ENCODE measurements around the gene EIF4B. TPM values are rescaled to one million over a fixed set of nuclear protein-coding genes. Genes with fewer than 3 reads are reported as not detected.

Gene EIF4B
- total RNA-seq, 1 experiment from 2014 or later: 809 TPM

DNA sequence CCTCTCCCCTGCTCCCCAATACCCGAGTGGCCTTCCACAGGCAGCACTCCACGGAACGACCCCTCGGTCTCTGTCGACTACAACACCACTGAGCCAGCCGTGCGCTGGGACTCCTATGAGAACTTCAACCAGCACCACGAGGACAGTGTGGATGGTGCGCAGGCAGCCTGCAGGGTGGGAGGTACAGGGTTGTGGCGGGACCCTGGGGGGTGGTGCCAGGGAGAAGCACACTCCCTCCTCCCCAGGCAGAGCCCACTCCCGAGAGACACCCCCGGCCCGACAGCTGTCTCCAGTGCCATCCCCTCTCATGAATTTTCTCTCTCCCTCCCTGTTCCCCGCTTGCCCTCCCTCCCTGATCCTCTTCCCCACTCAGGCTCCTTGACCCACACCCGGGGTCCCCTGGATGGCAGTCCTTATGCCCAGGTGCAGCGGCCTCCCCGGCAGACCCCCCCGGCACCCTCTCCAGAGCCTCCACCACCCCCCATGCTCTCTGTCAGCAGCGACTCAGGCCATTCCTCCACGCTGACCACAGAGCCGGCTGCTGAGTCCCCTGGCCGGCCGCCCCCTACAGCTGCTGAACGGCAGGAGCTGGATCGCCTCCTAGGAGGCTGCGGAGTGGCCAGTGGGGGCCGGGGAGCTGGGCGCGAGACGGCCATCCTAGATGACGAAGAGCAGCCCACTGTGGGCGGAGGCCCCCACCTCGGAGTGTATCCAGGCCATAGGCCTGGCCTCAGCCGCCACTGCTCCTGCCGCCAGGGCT is 52.6 kb downstream of the EIF4B start:
- Histone ChIP-seq H3K79me2 (ENCODE audit: insufficient read depth, low read length) (no peaks in the 10 kb centered on the region), H4K20me1 (ENCODE audit: insufficient read depth) (peaks cover 3% of the 10 kb centered on the region; the same call in 1 of the 2 replicates), H3K4me3 (replicated peaks in 1 of 2; ENCODE audit: low read depth in 1 of 2, low read length in 2 of 2) (no peak overlapping the region), H3K27ac (ENCODE audit: low read depth, low read length) (no peak overlapping the region), H3K4me2 (ENCODE audit: low read length) (no peak overlapping the region), H3K9me3 (ENCODE audit: control insufficient read depth in 1 of 2, insufficient read depth in 1 of 2, low read depth in 1 of 2, low read length in 2 of 2) (no peaks in the 10 kb centered on the region), H3K9me2 (ENCODE audit: insufficient read depth) (no peaks in the 10 kb centered on the region), H3K36me3 (ENCODE audit: control insufficient read depth in 1 of 2, insufficient read depth in 2 of 2, low read length in 2 of 2) (peaks cover 0 to 7% of the 10 kb centered on the region in 2 experiments; a peak in 1 of 4 replicates), H3K27me3 (ENCODE audit: insufficient read depth, low read length) (no peaks in the 10 kb centered on the region), H3K9ac (ENCODE audit: low read length) (no peak overlapping the region), H2AFZ (ENCODE audit: low read depth, low read length, poor library complexity, severe bottlenecking) (no peak overlapping the region), H3K4me1 (ENCODE audit: control insufficient read depth in 1 of 2, insufficient read depth in 2 of 2, low read length in 2 of 2) (peaks cover 22 to 36% of the 10 kb centered on the region in 2 experiments)
- ChIA-PET CTCF (no interaction called here), RAD21 (ENCODE audit: low non-redundant PET in 1 of 2, low total read pairs in 2 of 2, uncharacterized antibody in 2 of 2, unreplicated experiment in 2 of 2) (no interaction called here), POLR2A (no interaction called here)
- TF ChIP-seq RAD21 (IDR thresholded peaks at IDR 0.05; ENCODE audit: low read depth) (no peak), SRF (IDR thresholded peaks at IDR 0.05; ENCODE audit: low read depth) (no peak), JUND (IDR thresholded peaks at IDR 0.05) (no peak), EGR1 (IDR thresholded peaks at IDR 0.05; ENCODE audit: low read depth) (no peak), ZFX (IDR thresholded peaks at IDR 0.05) (no peak)
- TF ChIP-seq, protein P1, sequence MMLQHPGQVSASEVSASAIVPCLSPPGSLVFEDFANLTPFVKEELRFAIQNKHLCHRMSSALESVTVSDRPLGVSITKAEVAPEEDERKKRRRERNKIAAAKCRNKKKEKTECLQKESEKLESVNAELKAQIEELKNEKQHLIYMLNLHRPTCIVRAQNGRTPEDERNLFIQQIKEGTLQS (IDR thresholded peaks at IDR 0.05): no peak
- TF ChIP-seq, protein P2, sequence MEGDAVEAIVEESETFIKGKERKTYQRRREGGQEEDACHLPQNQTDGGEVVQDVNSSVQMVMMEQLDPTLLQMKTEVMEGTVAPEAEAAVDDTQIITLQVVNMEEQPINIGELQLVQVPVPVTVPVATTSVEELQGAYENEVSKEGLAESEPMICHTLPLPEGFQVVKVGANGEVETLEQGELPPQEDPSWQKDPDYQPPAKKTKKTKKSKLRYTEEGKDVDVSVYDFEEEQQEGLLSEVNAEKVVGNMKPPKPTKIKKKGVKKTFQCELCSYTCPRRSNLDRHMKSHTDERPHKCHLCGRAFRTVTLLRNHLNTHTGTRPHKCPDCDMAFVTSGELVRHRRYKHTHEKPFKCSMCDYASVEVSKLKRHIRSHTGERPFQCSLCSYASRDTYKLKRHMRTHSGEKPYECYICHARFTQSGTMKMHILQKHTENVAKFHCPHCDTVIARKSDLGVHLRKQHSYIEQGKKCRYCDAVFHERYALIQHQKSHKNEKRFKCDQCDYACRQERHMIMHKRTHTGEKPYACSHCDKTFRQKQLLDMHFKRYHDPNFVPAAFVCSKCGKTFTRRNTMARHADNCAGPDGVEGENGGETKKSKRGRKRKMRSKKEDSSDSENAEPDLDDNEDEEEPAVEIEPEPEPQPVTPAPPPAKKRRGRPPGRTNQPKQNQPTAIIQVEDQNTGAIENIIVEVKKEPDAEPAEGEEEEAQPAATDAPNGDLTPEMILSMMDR (IDR thresholded peaks at IDR 0.05 in 2 of 3, conservative IDR thresholded peaks at IDR 0.05 in 1 of 3; ENCODE audit: borderline replicate concordance in 1 of 3, insufficient read depth in 1 of 3, low read depth in 2 of 3, low read length in 2 of 3): no peak
- DNase-seq (ENCODE audit: low read depth, low spot score) (no peak), ATAC-seq (no peak)
- intact Hi-C loops (cut with micrococcal nuclease): no loop called here
- no TSS peak for BruUV-seq (replicated peaks)

Measured in HCT116 (cell line).